ENCODE measurements around the gene GDA.

DNA sequence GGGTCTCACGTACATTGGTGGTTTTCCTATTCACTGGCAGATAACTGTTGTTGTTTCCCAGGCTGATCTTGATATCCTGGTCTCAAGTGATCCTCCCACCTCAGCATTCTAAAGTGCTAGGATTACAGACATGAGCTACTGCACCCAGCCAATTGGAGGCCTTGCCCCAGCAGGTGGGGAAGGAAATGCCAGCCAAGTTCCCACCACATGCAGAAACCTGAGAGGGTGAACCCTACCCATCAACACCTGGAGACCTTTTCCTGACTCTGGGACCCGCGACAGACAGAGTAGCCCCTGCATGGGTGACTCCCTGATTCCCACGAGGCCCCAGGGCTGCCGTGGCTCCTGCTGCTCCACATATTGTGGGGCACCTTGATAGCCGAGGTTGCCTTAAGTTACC, 107.7 kb downstream of the GDA start:
- TF ChIP-seq EZH2phosphoT487 (IDR thresholded peaks at IDR 0.05; ENCODE audit: insufficient read depth, low read depth) = no peak
- no peak for TF ChIP-seq EZH2 (IDR thresholded peaks at IDR 0.05; ENCODE audit: insufficient read depth, poor library complexity, severe bottlenecking)

Measured in GM23248 (cell line).